ENCODE data around the gene SYPL2.
A peak's percentile ranks its signal among the peaks of the same experiment; 100 is the strongest.

The SYPL2 gene

GRCh38 chr1:109504974-109505373 is 38.6 kb downstream of the SYPL2 start:
- no peak for DNase-seq
- TF ChIP-seq GATA1 (IDR thresholded peaks at IDR 0.05; ENCODE audit: low read depth, low read length) (no peak), POLR2A (IDR thresholded peaks at IDR 0.05; ENCODE audit: low read length) (no peak)

GRCh38 chr1:109508001-109508872 is 41.9 kb downstream of the SYPL2 start:
- DNase-seq: no peak
- TF ChIP-seq POLR2A (IDR thresholded peaks at IDR 0.05; ENCODE audit: low read length) (no peak), GATA1 (IDR thresholded peaks at IDR 0.05; ENCODE audit: low read depth, low read length) (no peak)

- DNase-seq: no peak
- TF ChIP-seq GATA1 (IDR thresholded peaks at IDR 0.05; ENCODE audit: low read depth, low read length): no peak
- TF ChIP-seq POLR2A (IDR thresholded peaks at IDR 0.05; ENCODE audit: low read length): no peak
Measured at GRCh38 chr1:109508873-109509175, 42.5 kb downstream of the SYPL2 start.

- TF ChIP-seq POLR2A (IDR thresholded peaks at IDR 0.05; ENCODE audit: low read length): no peak
- TF ChIP-seq GATA1 (IDR thresholded peaks at IDR 0.05; ENCODE audit: low read depth, low read length): no peak
- DNase-seq: peak; percentile 60 to 69
Measured at GRCh38 chr1:109509176-109510134, 43.1 kb downstream of the SYPL2 start, which contains the start of gene AMIGO1. Gene AMIGO1, minus strand, starts transcription at chr1:109509727. Its CDS starts 815 bp downstream, at chr1:109508912.

GRCh38 chr1:109513110-109513710 is 46.9 kb downstream of the SYPL2 start:
- no peak for DNase-seq

GRCh38 chr1:109514846-109515245 is 48.5 kb downstream of the SYPL2 start:
- TF ChIP-seq POLR2A (IDR thresholded peaks at IDR 0.05; ENCODE audit: low read length) (no peak), GATA1 (IDR thresholded peaks at IDR 0.05; ENCODE audit: low read depth, low read length) (no peak)
- DNase-seq: no peak

More at GRCh38 chr1:109513110-109513710, 46.9 kb downstream of the SYPL2 start:
- TF ChIP-seq POLR2A (IDR thresholded peaks at IDR 0.05; ENCODE audit: low read length): no peak
- no peak for TF ChIP-seq GATA1 (IDR thresholded peaks at IDR 0.05; ENCODE audit: low read depth, low read length)

GRCh38 chr1:109516872-109517271 is 50.5 kb downstream of the SYPL2 start:
- TF ChIP-seq POLR2A (IDR thresholded peaks at IDR 0.05; ENCODE audit: low read length): no peak
- no peak for TF ChIP-seq GATA1 (IDR thresholded peaks at IDR 0.05; ENCODE audit: low read depth, low read length)

GRCh38 chr1:109517337-109517736 is 51.0 kb downstream of the SYPL2 start:
- DNase-seq: no peak
- TF ChIP-seq GATA1 (IDR thresholded peaks at IDR 0.05; ENCODE audit: low read depth, low read length): no peak
- no peak for TF ChIP-seq POLR2A (IDR thresholded peaks at IDR 0.05; ENCODE audit: low read length)

More at GRCh38 chr1:109516872-109517271, 50.5 kb downstream of the SYPL2 start:
- DNase-seq: no peak

- TF ChIP-seq GATA1 (IDR thresholded peaks at IDR 0.05; ENCODE audit: low read depth, low read length) (no peak), POLR2A (IDR thresholded peaks at IDR 0.05; ENCODE audit: low read length) (no peak)
- DNase-seq: no peak
Measured at GRCh38 chr1:109521002-109521951, 54.9 kb downstream of the SYPL2 start.

- TF ChIP-seq GATA1 (IDR thresholded peaks at IDR 0.05; ENCODE audit: low read depth, low read length) (no peak), POLR2A (IDR thresholded peaks at IDR 0.05; ENCODE audit: low read length) (no peak)
- no peak for DNase-seq
Measured at GRCh38 chr1:109522026-109522425, 55.7 kb downstream of the SYPL2 start.

- TF ChIP-seq POLR2A (IDR thresholded peaks at IDR 0.05; ENCODE audit: low read length) (no peak), GATA1 (IDR thresholded peaks at IDR 0.05; ENCODE audit: low read depth, low read length) (no peak)
- DNase-seq: no peak
Measured at GRCh38 chr1:109523706-109524105, 57.4 kb downstream of the SYPL2 start.

GRCh38 chr1:109527098-109527811 is 60.9 kb downstream of the SYPL2 start:
- TF ChIP-seq POLR2A (IDR thresholded peaks at IDR 0.05; ENCODE audit: low read length) (no peak), GATA1 (IDR thresholded peaks at IDR 0.05; ENCODE audit: low read depth, low read length) (no peak)
- no peak for DNase-seq
